HL-60 (cell line): ENCODE data around the gene TALDO1.

ENCODE experiments used
- GABPA ChIP-seq: IDR thresholded peaks from 2 replicates; pipeline ENCODE4 v1.6.1; 2012; ENCODE audit warnings: low read depth
- POLR2AphosphoS5 ChIP-seq: IDR thresholded peaks from 2 replicates; pipeline ENCODE4 v1.6.1; 2012; ENCODE audit warnings: low read depth
- TF ChIP-seq, protein P1 (sequence below): IDR thresholded peaks from one replicate; pipeline ENCODE4 v1.5.1; 2011; ENCODE audit warnings: low read length, control low read depth, inconsistent platforms; ENCODE audit not compliant: insufficient read depth
- TF ChIP-seq, protein P2 (sequence below): IDR thresholded peaks from 2 replicates; pipeline ENCODE4 v1.6.1; 2012; ENCODE audit warnings: low read depth; ENCODE audit not compliant: insufficient replicate concordance

DNA sequence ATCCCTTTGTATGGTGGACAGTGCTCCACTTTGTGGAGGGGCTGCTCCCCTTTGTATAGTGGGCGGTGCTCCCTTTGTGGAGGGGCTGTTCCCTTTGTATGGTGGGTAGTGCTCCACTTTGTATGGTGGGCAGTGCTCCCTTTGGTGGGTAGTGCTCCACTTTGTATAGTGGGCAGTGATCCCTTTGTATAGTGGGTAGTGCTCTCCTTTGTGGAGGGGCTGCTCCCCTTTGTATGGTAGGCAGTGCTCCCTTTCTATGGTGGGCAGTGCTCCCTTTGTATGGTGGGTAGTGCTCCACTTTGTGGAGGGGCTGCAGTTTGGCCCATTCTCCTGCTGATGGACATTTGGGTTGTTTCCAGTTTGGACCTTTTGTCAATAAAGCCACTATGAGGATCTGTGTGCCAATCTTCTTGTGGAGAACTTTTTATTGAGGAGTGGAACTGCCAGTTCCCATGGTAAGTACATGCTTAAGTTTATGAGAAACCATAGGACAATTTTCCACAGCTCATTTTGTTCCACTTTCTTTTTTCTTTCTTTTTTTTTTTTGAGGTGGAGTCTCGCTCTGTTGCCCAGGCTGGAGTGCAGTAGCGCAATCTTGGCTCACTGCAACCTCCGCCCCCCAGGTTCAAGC lies 4.6 kb upstream of the TALDO1 start:
- TF ChIP-seq, protein P1, sequence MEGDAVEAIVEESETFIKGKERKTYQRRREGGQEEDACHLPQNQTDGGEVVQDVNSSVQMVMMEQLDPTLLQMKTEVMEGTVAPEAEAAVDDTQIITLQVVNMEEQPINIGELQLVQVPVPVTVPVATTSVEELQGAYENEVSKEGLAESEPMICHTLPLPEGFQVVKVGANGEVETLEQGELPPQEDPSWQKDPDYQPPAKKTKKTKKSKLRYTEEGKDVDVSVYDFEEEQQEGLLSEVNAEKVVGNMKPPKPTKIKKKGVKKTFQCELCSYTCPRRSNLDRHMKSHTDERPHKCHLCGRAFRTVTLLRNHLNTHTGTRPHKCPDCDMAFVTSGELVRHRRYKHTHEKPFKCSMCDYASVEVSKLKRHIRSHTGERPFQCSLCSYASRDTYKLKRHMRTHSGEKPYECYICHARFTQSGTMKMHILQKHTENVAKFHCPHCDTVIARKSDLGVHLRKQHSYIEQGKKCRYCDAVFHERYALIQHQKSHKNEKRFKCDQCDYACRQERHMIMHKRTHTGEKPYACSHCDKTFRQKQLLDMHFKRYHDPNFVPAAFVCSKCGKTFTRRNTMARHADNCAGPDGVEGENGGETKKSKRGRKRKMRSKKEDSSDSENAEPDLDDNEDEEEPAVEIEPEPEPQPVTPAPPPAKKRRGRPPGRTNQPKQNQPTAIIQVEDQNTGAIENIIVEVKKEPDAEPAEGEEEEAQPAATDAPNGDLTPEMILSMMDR = no peak
- TF ChIP-seq, protein P2, sequence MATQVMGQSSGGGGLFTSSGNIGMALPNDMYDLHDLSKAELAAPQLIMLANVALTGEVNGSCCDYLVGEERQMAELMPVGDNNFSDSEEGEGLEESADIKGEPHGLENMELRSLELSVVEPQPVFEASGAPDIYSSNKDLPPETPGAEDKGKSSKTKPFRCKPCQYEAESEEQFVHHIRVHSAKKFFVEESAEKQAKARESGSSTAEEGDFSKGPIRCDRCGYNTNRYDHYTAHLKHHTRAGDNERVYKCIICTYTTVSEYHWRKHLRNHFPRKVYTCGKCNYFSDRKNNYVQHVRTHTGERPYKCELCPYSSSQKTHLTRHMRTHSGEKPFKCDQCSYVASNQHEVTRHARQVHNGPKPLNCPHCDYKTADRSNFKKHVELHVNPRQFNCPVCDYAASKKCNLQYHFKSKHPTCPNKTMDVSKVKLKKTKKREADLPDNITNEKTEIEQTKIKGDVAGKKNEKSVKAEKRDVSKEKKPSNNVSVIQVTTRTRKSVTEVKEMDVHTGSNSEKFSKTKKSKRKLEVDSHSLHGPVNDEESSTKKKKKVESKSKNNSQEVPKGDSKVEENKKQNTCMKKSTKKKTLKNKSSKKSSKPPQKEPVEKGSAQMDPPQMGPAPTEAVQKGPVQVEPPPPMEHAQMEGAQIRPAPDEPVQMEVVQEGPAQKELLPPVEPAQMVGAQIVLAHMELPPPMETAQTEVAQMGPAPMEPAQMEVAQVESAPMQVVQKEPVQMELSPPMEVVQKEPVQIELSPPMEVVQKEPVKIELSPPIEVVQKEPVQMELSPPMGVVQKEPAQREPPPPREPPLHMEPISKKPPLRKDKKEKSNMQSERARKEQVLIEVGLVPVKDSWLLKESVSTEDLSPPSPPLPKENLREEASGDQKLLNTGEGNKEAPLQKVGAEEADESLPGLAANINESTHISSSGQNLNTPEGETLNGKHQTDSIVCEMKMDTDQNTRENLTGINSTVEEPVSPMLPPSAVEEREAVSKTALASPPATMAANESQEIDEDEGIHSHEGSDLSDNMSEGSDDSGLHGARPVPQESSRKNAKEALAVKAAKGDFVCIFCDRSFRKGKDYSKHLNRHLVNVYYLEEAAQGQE = no peak
- TF ChIP-seq POLR2AphosphoS5 (no peak), GABPA (no peak)
